Heart left ventricle (tissue), 13 donors: ENCODE results near the gene KANSL3.

Experiments used
- CTCF ChIP-seq, 12 donors: fragments of 200-600 bp; sonication (generic) in 4 of 12; IDR thresholded peaks; one replicate each; pipeline versions ENCODE4 v1.5.0 to v1.8.0; 2018 to 2022; ENCODE audit warnings: antibody characterized with exemption in 12 of 12, mild to moderate bottlenecking in 5 of 12
- POLR2A ChIP-seq, 2 donors: fragments of 450-650 bp; IDR thresholded peaks; one replicate each; pipeline ENCODE4 v1.6.1; 2017; ENCODE audit warnings: antibody characterized with exemption in 2 of 2, mild to moderate bottlenecking in 2 of 2, moderate library complexity in 2 of 2
- donor health status: ischemic (EF 13 %, LVEDD 7.1; RV severe dilation, severe dysfunction).
- donor health status: DM: no; HTN: yes; CAD: no.
- donor health status: DM: no; HTN: no; CAD: no.
- donor health status: ischemic (EF 25% LVEDD 6.9; RV normal size, moderate dysfunction).
- donor health status: ischemic (EF 25% LVEDD 5.7; RV mildly dilated, moderate dysfunction).
- donor health status: ischemic (EF 35%, LVEDD 5.7; RV mildly dilated, moderate dysfunction).
- donor health status: nonischemic (EF 11% LVEDD 7.7; RV severe dilation, severe dysfunction).
- donor health status: DM: yes; HTN: yes; CAD: no.
- donor health status: PGD.
- donor health status: ischemic (EF 29% LVEDD 5.4; RV normal size, mild dysfunction).
- donor health status: nonischemic (EF 23%, LVEDD 6.1; RV moderate dilation, normal function).

GRCh38 chr2:96683972-96684820, 46.1 kb upstream of the KANSL3 start:
- TF ChIP-seq POLR2A (IDR thresholded peaks at IDR 0.05): no peak
- no peak for TF ChIP-seq CTCF (IDR thresholded peaks at IDR 0.05)
